ENCODE measurements around the gene ACP3.

ACP3 gene

GRCh38 chr3:132315851-132316250 is 1.4 kb upstream of the ACP3 start:
- Histone ChIP-seq H3K27ac (ENCODE audit: low read length) (no peak overlapping the region), H3K4me1 (ENCODE audit: control insufficient read depth, insufficient read depth, low read length) (no peaks in the 10 kb centered on the region), H3K36me3 (ENCODE audit: control insufficient read depth in 2 of 2, insufficient read depth in 2 of 2, low read length in 2 of 2) (no peaks in the 10 kb centered on the region), H3K9ac (ENCODE audit: low read length in 2 of 2) (no peak overlapping the region), H3K27me3 (ENCODE audit: control insufficient read depth in 1 of 2, insufficient read depth in 2 of 2, low read length in 2 of 2) (no peaks in the 10 kb centered on the region), H3K4me3 (ENCODE audit: low read length in 2 of 2) (no peak overlapping the region), H3K9me3 (ENCODE audit: control insufficient read depth in 2 of 2, low read length in 2 of 2) (no peaks in the 10 kb centered on the region)

DNA sequence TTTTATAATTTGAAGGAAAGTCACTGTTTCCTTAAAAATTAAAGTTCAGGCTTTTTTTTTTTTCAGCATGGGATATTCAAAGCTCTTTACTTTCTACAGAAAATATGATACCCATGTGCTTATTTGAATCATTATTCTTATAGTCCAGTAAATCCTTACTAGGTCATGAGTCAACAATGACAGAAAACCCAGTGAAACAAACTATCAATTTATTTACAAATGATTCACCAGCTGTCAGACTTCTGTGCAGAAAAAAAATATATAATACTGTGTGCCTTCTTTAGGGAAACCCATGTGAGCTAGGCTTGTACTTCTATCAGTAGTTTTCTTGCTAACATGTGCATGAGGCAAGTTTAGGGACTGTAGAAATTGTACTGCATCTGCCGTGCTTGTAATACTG is 1.2 kb downstream of the ACP3 start:
- H3K9ac ChIP-seq (ENCODE audit: low read length in 2 of 2) = no peak overlapping the region
- no peaks in the 10 kb centered on the region for H3K27me3 ChIP-seq (ENCODE audit: control insufficient read depth in 1 of 2, insufficient read depth in 2 of 2, low read length in 2 of 2)
- H3K27ac ChIP-seq (ENCODE audit: low read length) = no peak overlapping the region
- no peak overlapping the region for H3K4me3 ChIP-seq (ENCODE audit: low read length in 2 of 2)
- H3K9me3 ChIP-seq (ENCODE audit: control insufficient read depth in 2 of 2, low read length in 2 of 2) = no peaks in the 10 kb centered on the region
- no peaks in the 10 kb centered on the region for H3K36me3 ChIP-seq (ENCODE audit: control insufficient read depth in 2 of 2, insufficient read depth in 2 of 2, low read length in 2 of 2)
- no peaks in the 10 kb centered on the region for H3K4me1 ChIP-seq (ENCODE audit: control insufficient read depth, insufficient read depth, low read length)

DNA sequence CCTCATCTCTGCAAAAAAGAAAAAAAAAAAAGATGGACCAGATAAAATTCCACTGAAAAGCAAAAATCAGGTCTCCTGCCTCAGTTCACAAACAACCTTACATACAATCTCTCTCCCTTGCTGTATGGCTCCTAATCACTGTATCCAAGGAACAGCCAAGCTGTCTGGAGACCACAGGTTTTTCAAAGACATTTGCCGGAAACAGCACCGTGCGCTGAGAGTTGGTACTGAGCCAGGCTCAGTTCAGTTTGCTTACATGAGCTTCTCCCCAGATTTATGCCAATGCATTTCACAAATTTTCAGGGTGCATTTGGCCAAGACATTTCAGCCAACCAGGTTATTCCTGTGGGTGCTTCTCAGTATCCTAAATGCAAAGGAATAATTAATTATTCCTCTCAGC is 4.1 kb downstream of the ACP3 start:
- Histone ChIP-seq H3K4me3 (ENCODE audit: low read length in 2 of 2) (no peak overlapping the region), H3K27me3 (ENCODE audit: control insufficient read depth in 1 of 2, insufficient read depth in 2 of 2, low read length in 2 of 2) (no peaks in the 10 kb centered on the region), H3K9me3 (ENCODE audit: control insufficient read depth in 2 of 2, low read length in 2 of 2) (no peaks in the 10 kb centered on the region), H3K36me3 (ENCODE audit: control insufficient read depth in 2 of 2, insufficient read depth in 2 of 2, low read length in 2 of 2) (no peaks in the 10 kb centered on the region), H3K27ac (ENCODE audit: low read length) (no peak overlapping the region), H3K4me1 (ENCODE audit: control insufficient read depth, insufficient read depth, low read length) (no peaks in the 10 kb centered on the region), H3K9ac (ENCODE audit: low read length in 2 of 2) (no peak overlapping the region)

DNA sequence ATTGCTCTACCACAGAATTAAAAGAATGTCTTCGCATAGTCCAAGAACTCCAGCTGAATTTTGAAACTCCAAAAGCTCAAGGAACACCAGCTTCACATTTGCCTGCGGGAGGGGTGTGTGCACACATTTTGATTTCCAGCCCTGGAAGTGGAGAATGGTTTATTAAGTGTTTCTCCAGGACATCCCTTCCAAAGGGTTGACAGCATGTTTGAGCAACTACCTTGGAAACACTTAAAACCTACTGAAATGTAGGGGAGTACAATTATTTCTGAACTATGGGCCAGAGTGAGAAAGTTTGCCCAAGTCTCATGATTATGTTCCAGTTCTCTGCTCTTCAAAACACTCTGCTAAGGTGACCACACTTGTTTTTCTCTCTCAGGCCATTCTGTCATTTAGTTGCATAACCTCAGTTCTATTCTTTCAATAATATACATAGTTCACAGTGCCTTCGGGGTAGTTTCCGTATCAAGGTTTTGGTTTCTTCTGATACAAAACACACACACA is 7.9 kb downstream of the ACP3 start:
- no peaks in the 10 kb centered on the region for H3K4me1 ChIP-seq (ENCODE audit: control insufficient read depth, insufficient read depth, low read length)
- H3K9me3 ChIP-seq (ENCODE audit: control insufficient read depth in 2 of 2, low read length in 2 of 2) = no peaks in the 10 kb centered on the region
- no peak overlapping the region for H3K27ac ChIP-seq (ENCODE audit: low read length)
- no peaks in the 10 kb centered on the region for H3K27me3 ChIP-seq (ENCODE audit: control insufficient read depth in 1 of 2, insufficient read depth in 2 of 2, low read length in 2 of 2)
- no peaks in the 10 kb centered on the region for H3K36me3 ChIP-seq (ENCODE audit: control insufficient read depth in 2 of 2, insufficient read depth in 2 of 2, low read length in 2 of 2)
- H3K4me3 ChIP-seq (ENCODE audit: low read length in 2 of 2) = no peak overlapping the region
- H3K9ac ChIP-seq (ENCODE audit: low read length in 2 of 2) = no peak overlapping the region

DNA sequence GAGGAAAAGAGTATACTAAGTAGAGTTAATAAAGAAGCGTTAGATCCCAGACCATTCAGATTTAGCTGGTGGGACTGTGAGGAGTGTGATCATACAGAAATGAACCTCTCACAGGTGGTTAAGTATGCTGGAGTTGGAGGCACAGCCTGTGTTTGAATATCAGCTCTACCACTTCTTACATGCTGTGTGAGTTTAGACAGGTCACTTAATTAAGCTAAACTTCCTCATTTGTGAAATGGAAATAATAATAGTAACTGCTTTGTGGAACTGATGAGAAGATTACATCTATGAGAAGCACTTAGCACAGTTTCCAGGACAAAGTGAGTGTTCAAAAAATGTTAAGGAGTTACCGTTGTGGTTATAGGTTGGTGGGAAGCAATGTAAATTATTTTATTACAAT is 8.4 kb downstream of the ACP3 start:
- Histone ChIP-seq H3K9me3 (ENCODE audit: control insufficient read depth in 2 of 2, low read length in 2 of 2) (no peaks in the 10 kb centered on the region), H3K4me3 (ENCODE audit: low read length in 2 of 2) (no peak overlapping the region), H3K9ac (ENCODE audit: low read length in 2 of 2) (no peak overlapping the region), H3K27ac (ENCODE audit: low read length) (no peak overlapping the region), H3K27me3 (ENCODE audit: control insufficient read depth in 1 of 2, insufficient read depth in 2 of 2, low read length in 2 of 2) (no peaks in the 10 kb centered on the region), H3K4me1 (ENCODE audit: control insufficient read depth, insufficient read depth, low read length) (no peaks in the 10 kb centered on the region), H3K36me3 (ENCODE audit: control insufficient read depth in 2 of 2, insufficient read depth in 2 of 2, low read length in 2 of 2) (no peaks in the 10 kb centered on the region)

- Histone ChIP-seq H3K36me3 (ENCODE audit: control insufficient read depth in 2 of 2, insufficient read depth in 2 of 2, low read length in 2 of 2) (no peaks in the 10 kb centered on the region), H3K9me3 (ENCODE audit: control insufficient read depth in 2 of 2, low read length in 2 of 2) (no peaks in the 10 kb centered on the region), H3K4me3 (ENCODE audit: low read length in 2 of 2) (no peak overlapping the region), H3K9ac (ENCODE audit: low read length in 2 of 2) (no peak overlapping the region), H3K4me1 (ENCODE audit: control insufficient read depth, insufficient read depth, low read length) (no peaks in the 10 kb centered on the region), H3K27ac (ENCODE audit: low read length) (no peak overlapping the region), H3K27me3 (ENCODE audit: control insufficient read depth in 1 of 2, insufficient read depth in 2 of 2, low read length in 2 of 2) (no peaks in the 10 kb centered on the region)
These were observed 9.0 kb downstream of the ACP3 start for GRCh38 chr3:132326251-132326650.

DNA sequence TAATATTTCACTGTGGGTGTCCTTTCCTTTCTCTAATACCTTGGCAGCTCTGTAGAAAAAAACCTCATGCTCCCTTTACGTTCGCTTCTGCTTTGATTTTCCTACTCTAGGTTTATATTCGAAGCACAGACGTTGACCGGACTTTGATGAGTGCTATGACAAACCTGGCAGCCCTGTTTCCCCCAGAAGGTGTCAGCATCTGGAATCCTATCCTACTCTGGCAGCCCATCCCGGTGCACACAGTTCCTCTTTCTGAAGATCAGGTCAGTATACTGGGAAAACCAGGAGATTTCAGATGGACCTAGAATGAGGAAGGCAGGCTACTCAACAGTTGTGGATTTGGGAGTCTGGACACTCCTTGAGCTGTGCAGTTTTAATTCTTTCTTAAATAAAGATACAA is 14.9 kb downstream of the ACP3 start:
- H3K27ac ChIP-seq (ENCODE audit: low read length) = no peak overlapping the region
- no peaks in the 10 kb centered on the region for H3K9me3 ChIP-seq (ENCODE audit: control insufficient read depth in 2 of 2, low read length in 2 of 2)
- no peaks in the 10 kb centered on the region for H3K27me3 ChIP-seq (ENCODE audit: control insufficient read depth in 1 of 2, insufficient read depth in 2 of 2, low read length in 2 of 2)
- no peaks in the 10 kb centered on the region for H3K36me3 ChIP-seq (ENCODE audit: control insufficient read depth in 2 of 2, insufficient read depth in 2 of 2, low read length in 2 of 2)
- no peak overlapping the region for H3K4me3 ChIP-seq (ENCODE audit: low read length in 2 of 2)
- no peaks in the 10 kb centered on the region for H3K4me1 ChIP-seq (ENCODE audit: control insufficient read depth, insufficient read depth, low read length)
- no peak overlapping the region for H3K9ac ChIP-seq (ENCODE audit: low read length in 2 of 2)

DNA sequence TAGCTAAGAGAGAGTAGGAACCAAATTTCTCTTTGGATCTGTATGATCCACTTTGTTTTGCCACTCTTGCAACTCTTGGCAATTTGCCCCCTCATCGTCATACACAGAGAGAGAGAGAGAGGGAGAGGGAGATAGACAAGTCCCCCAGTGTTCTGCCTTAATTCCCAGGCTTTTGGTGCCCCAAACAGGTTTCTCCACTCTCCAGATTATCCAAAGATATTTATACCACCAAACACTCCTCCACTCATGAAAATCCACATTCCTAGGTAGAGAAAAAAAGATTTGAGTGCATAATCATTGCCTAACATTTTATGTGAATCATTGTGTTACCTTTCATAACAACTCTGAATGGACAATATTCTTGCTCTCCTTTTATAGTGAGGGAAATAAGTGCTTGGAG is 15.3 kb downstream of the ACP3 start:
- Histone ChIP-seq H3K27ac (ENCODE audit: low read length) (no peak overlapping the region), H3K9ac (ENCODE audit: low read length in 2 of 2) (no peak overlapping the region), H3K27me3 (ENCODE audit: control insufficient read depth in 1 of 2, insufficient read depth in 2 of 2, low read length in 2 of 2) (no peaks in the 10 kb centered on the region), H3K9me3 (ENCODE audit: control insufficient read depth in 2 of 2, low read length in 2 of 2) (no peaks in the 10 kb centered on the region), H3K4me1 (ENCODE audit: control insufficient read depth, insufficient read depth, low read length) (no peaks in the 10 kb centered on the region), H3K36me3 (ENCODE audit: control insufficient read depth in 2 of 2, insufficient read depth in 2 of 2, low read length in 2 of 2) (no peaks in the 10 kb centered on the region), H3K4me3 (ENCODE audit: low read length in 2 of 2) (no peak overlapping the region)

- Histone ChIP-seq H3K27ac (ENCODE audit: low read length) (no peak overlapping the region), H3K9ac (ENCODE audit: low read length in 2 of 2) (no peak overlapping the region)
These were observed 24.5 kb downstream of the ACP3 start for GRCh38 chr3:132341746-132342145.

DNA sequence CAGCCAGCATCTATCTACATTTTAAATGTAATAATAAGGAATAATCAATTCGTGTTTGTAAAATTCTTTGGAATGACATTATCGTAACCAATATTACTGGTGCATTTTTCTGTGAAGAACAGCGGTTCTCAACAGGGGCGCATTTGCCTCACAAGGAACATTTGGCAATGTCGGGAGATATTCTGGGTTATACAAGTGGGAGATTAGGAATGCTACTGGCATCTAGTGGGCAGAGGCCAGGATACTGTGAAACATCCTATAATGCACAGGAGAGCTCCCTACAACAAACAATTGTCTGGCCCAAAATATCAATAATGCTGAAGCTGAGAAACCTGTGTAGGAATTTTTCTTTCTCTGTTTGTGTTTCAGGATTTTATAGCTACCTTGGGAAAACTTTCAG is 25.0 kb downstream of the ACP3 start:
- Histone ChIP-seq H3K27ac (ENCODE audit: low read length) (no peak overlapping the region), H3K9me3 (ENCODE audit: control insufficient read depth in 2 of 2, low read length in 2 of 2) (no peaks in the 10 kb centered on the region), H3K9ac (ENCODE audit: low read length in 2 of 2) (no peak overlapping the region), H3K27me3 (ENCODE audit: control insufficient read depth in 1 of 2, insufficient read depth in 2 of 2, low read length in 2 of 2) (no peaks in the 10 kb centered on the region), H3K4me1 (ENCODE audit: control insufficient read depth, insufficient read depth, low read length) (no peaks in the 10 kb centered on the region), H3K4me3 (ENCODE audit: low read length in 2 of 2) (no peak overlapping the region), H3K36me3 (ENCODE audit: control insufficient read depth in 2 of 2, insufficient read depth in 2 of 2, low read length in 2 of 2) (no peaks in the 10 kb centered on the region)

More at GRCh38 chr3:132341746-132342145, 24.5 kb downstream of the ACP3 start:
- H3K36me3 ChIP-seq (ENCODE audit: control insufficient read depth in 2 of 2, insufficient read depth in 2 of 2, low read length in 2 of 2) = no peaks in the 10 kb centered on the region
- no peak overlapping the region for H3K4me3 ChIP-seq (ENCODE audit: low read length in 2 of 2)
- no peaks in the 10 kb centered on the region for H3K27me3 ChIP-seq (ENCODE audit: control insufficient read depth in 1 of 2, insufficient read depth in 2 of 2, low read length in 2 of 2)
- no peaks in the 10 kb centered on the region for H3K9me3 ChIP-seq (ENCODE audit: control insufficient read depth in 2 of 2, low read length in 2 of 2)
- no peaks in the 10 kb centered on the region for H3K4me1 ChIP-seq (ENCODE audit: control insufficient read depth, insufficient read depth, low read length)

GRCh38 chr3:132342610-132343009 is 25.4 kb downstream of the ACP3 start:
- no peaks in the 10 kb centered on the region for H3K9me3 ChIP-seq (ENCODE audit: control insufficient read depth in 2 of 2, low read length in 2 of 2)
- H3K4me1 ChIP-seq (ENCODE audit: control insufficient read depth, insufficient read depth, low read length) = no peaks in the 10 kb centered on the region
- H3K4me3 ChIP-seq (ENCODE audit: low read length in 2 of 2) = no peak overlapping the region
- H3K27me3 ChIP-seq (ENCODE audit: control insufficient read depth in 1 of 2, insufficient read depth in 2 of 2, low read length in 2 of 2) = no peaks in the 10 kb centered on the region
- no peak overlapping the region for H3K9ac ChIP-seq (ENCODE audit: low read length in 2 of 2)
- no peaks in the 10 kb centered on the region for H3K36me3 ChIP-seq (ENCODE audit: control insufficient read depth in 2 of 2, insufficient read depth in 2 of 2, low read length in 2 of 2)
- H3K27ac ChIP-seq (ENCODE audit: low read length) = no peak overlapping the region
